Measurements from ENCODE around the gene ABAT. TPM values are rescaled to one million over a fixed set of nuclear protein-coding genes. Genes with fewer than 3 reads are reported as not detected.

ABAT gene
- total RNA-seq, 4 donors from 2014 or later, result 2.0 to 8.5 (median 5.9) TPM

- WGBS, result 27% methylated on average over 16 of the region's 24 CpGs
- no peaks in the 10 kb centered on the region for H3K9me3 ChIP-seq
- DNase-seq (ENCODE audit: low spot score in 2 of 2), result no peak
- peaks cover 3% of the 10 kb centered on the region for H3K36me3 ChIP-seq
- H3K4me3 ChIP-seq, result peak overlapping the region; percentile 70
- peaks cover 17% of the 10 kb centered on the region for H3K4me1 ChIP-seq
- TF ChIP-seq POLR2A (IDR thresholded peaks at IDR 0.05) (no peak), POLR2AphosphoS5 (IDR thresholded peaks at IDR 0.05) (no peak), EP300 (IDR thresholded peaks at IDR 0.05) (no peak), CTCF (IDR thresholded peaks at IDR 0.05) (no peak)
- H3K27me3 ChIP-seq, result no peaks in the 10 kb centered on the region
- no peak overlapping the region for H3K27ac ChIP-seq
Measured at GRCh38 chr16:8673611-8674412, 605 bp upstream of the ABAT start.

- TF ChIP-seq EP300 (IDR thresholded peaks at IDR 0.05) (no peak), POLR2AphosphoS5 (IDR thresholded peaks at IDR 0.05) (no peak), POLR2A (IDR thresholded peaks at IDR 0.05) (no peak), CTCF (IDR thresholded peaks at IDR 0.05) (no peak)
- H3K36me3 ChIP-seq, result no peaks in the 10 kb centered on the region
- H3K4me3 ChIP-seq, result peak overlapping the region; percentile 70
- peaks cover 17% of the 10 kb centered on the region for H3K4me1 ChIP-seq
- no peak for DNase-seq (ENCODE audit: low spot score in 2 of 2)
- no peak overlapping the region for H3K27ac ChIP-seq
- no peaks in the 10 kb centered on the region for H3K27me3 ChIP-seq
- 68% methylated on average over 11 of the region's 13 CpGs for WGBS
- H3K9me3 ChIP-seq, result no peaks in the 10 kb centered on the region
Measured at GRCh38 chr16:8675183-8676159, 1.1 kb downstream of the ABAT start.

- DNase-seq (ENCODE audit: low spot score in 2 of 2), result no peak
- H3K27me3 ChIP-seq, result no peaks in the 10 kb centered on the region
- 67% methylated on average over 4 of the region's 5 CpGs for WGBS
- no peak for TF ChIP-seq POLR2AphosphoS5 (IDR thresholded peaks at IDR 0.05)
- no peak for TF ChIP-seq EP300 (IDR thresholded peaks at IDR 0.05)
- no peak for TF ChIP-seq CTCF (IDR thresholded peaks at IDR 0.05)
- TF ChIP-seq POLR2A (IDR thresholded peaks at IDR 0.05), result no peak
- H3K9me3 ChIP-seq, result no peaks in the 10 kb centered on the region
- H3K27ac ChIP-seq, result no peak overlapping the region
- H3K36me3 ChIP-seq, result no peaks in the 10 kb centered on the region
- H3K4me1 ChIP-seq, result peaks cover 17% of the 10 kb centered on the region
- no peak overlapping the region for H3K4me3 ChIP-seq
Measured at GRCh38 chr16:8676160-8676547, 1.7 kb downstream of the ABAT start.

GRCh38 chr16:8676737-8677375, 2.4 kb downstream of the ABAT start:
- Histone ChIP-seq H3K36me3 (no peaks in the 10 kb centered on the region), H3K4me3 (no peak overlapping the region), H3K27ac (no peak overlapping the region), H3K27me3 (no peaks in the 10 kb centered on the region), H3K4me1 (peaks cover 17% of the 10 kb centered on the region), H3K9me3 (no peaks in the 10 kb centered on the region)
- DNase-seq (ENCODE audit: low spot score in 2 of 2), result no peak
- 73% methylated on average over 7 of the region's 7 CpGs for WGBS
- TF ChIP-seq POLR2A (IDR thresholded peaks at IDR 0.05) (no peak), EP300 (IDR thresholded peaks at IDR 0.05) (no peak), POLR2AphosphoS5 (IDR thresholded peaks at IDR 0.05) (no peak), CTCF (IDR thresholded peaks at IDR 0.05) (no peak)
